Heart left ventricle (tissue), 13 donors: ENCODE data around the gene AICDA.

ENCODE experiments used
- POLR2A ChIP-seq, 2 donors: fragments of 450-650 bp; IDR thresholded peaks; one replicate each; pipeline ENCODE4 v1.6.1; 2017; ENCODE audit warnings: antibody characterized with exemption in 2 of 2, mild to moderate bottlenecking in 2 of 2, moderate library complexity in 2 of 2
- TF ChIP-seq, protein P1 (sequence below), 12 donors: fragments of 200-600 bp; sonication (generic) in 4 of 12; IDR thresholded peaks; one replicate each; pipeline versions ENCODE4 v1.5.0 to v1.8.0; 2018 to 2022; ENCODE audit warnings: antibody characterized with exemption in 12 of 12, mild to moderate bottlenecking in 5 of 12
- donor health status: ischemic (EF 13 %, LVEDD 7.1; RV severe dilation, severe dysfunction).
- donor health status: DM: no; HTN: yes; CAD: no.
- donor health status: DM: no; HTN: no; CAD: no.
- donor health status: ischemic (EF 25% LVEDD 6.9; RV normal size, moderate dysfunction).
- donor health status: ischemic (EF 25% LVEDD 5.7; RV mildly dilated, moderate dysfunction).
- donor health status: ischemic (EF 35%, LVEDD 5.7; RV mildly dilated, moderate dysfunction).
- donor health status: nonischemic (EF 11% LVEDD 7.7; RV severe dilation, severe dysfunction).
- donor health status: DM: yes; HTN: yes; CAD: no.
- donor health status: PGD.
- donor health status: ischemic (EF 29% LVEDD 5.4; RV normal size, mild dysfunction).
- donor health status: nonischemic (EF 23%, LVEDD 6.1; RV moderate dilation, normal function).

DNA sequence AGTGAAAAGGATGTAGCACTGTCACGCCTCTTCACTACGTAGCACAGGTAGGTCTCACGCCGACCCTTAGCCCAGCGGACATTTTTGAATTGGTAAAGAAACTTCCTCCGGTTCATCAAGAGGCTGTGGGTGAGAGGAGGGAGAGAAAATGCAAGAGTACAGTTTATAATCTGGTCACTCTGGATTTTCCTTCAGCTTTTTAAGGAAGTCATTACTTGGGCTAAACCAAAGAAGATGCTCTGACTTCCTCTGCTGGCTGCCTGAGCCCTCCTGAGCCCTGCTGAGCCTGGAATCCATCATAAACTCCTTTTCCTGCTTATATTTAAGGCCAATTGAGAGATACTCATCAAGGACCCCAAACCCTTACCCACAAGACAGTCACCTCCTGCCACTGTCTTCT lies 5.8 kb downstream of the AICDA start:
- TF ChIP-seq, protein P1, sequence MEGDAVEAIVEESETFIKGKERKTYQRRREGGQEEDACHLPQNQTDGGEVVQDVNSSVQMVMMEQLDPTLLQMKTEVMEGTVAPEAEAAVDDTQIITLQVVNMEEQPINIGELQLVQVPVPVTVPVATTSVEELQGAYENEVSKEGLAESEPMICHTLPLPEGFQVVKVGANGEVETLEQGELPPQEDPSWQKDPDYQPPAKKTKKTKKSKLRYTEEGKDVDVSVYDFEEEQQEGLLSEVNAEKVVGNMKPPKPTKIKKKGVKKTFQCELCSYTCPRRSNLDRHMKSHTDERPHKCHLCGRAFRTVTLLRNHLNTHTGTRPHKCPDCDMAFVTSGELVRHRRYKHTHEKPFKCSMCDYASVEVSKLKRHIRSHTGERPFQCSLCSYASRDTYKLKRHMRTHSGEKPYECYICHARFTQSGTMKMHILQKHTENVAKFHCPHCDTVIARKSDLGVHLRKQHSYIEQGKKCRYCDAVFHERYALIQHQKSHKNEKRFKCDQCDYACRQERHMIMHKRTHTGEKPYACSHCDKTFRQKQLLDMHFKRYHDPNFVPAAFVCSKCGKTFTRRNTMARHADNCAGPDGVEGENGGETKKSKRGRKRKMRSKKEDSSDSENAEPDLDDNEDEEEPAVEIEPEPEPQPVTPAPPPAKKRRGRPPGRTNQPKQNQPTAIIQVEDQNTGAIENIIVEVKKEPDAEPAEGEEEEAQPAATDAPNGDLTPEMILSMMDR (IDR thresholded peaks at IDR 0.05) = no peak
- TF ChIP-seq POLR2A (IDR thresholded peaks at IDR 0.05) = no peak
